Activated T-cell treated with anti-CD3 and anti-CD28 coated beads, Interleukin-2, amount 50 U/mL, for 72 hours (primary cell): ENCODE data around the gene TMEM81. TPM values are rescaled to one million over a fixed set of nuclear protein-coding genes. Genes with fewer than 3 reads are reported as not detected.

Experiments used
- ATAC-seq, 2 donors: fragments of 150-1000 bp; cut with Tn5 transposase; replicated peaks in 1 of 2; 2 replicates each; pipeline ENCODE4 v1.10.0; 2021; ENCODE audit warnings: moderate library complexity in 2 of 2, mild to moderate bottlenecking in 1 of 2
- DNase-seq, 2 donors: peaks; one replicate each; pipeline ENCODE4 v3.0.0; 2021 to 2022; ENCODE audit warnings: mixed read lengths in 1 of 2
- H3K27ac Mint-ChIP-seq: one replicate; pipeline ENCODE4 v1.8.0; 2022; ENCODE audit warnings: mild to moderate bottlenecking, moderate library complexity, mixed read lengths
- H3K27me3 Mint-ChIP-seq: one replicate; pipeline ENCODE4 v1.8.0; 2022; ENCODE audit warnings: low read depth, mixed read lengths
- H3K36me3 Mint-ChIP-seq, 2 donors: one replicate each; pipeline ENCODE4 v1.8.0; 2022; ENCODE audit warnings: mixed read lengths in 2 of 2, mild to moderate bottlenecking in 1 of 2; ENCODE audit not compliant: insufficient read depth in 2 of 2
- H3K4me1 Mint-ChIP-seq: one replicate; pipeline ENCODE4 v1.8.0; 2022; ENCODE audit warnings: low read depth, mixed read lengths
- H3K4me3 Mint-ChIP-seq, 2 donors: one replicate each; pipeline ENCODE4 v1.8.0; 2022; ENCODE audit warnings: mild to moderate bottlenecking in 2 of 2, mixed read lengths in 2 of 2, moderate library complexity in 2 of 2
- H3K9me3 Mint-ChIP-seq, 2 donors: one replicate each; pipeline ENCODE4 v1.8.0; 2022; ENCODE audit warnings: mixed read lengths in 2 of 2
- total RNA-seq, 2 donors: library from RNA; stranded (reverse); gene quantifications; one replicate each; pipeline ENCODE4 v1.2.3, GENCODE V29; 2022

The TMEM81 gene
- total RNA-seq, 2 donors from 2014 or later: 5.2 to 6.1 TPM

DNA sequence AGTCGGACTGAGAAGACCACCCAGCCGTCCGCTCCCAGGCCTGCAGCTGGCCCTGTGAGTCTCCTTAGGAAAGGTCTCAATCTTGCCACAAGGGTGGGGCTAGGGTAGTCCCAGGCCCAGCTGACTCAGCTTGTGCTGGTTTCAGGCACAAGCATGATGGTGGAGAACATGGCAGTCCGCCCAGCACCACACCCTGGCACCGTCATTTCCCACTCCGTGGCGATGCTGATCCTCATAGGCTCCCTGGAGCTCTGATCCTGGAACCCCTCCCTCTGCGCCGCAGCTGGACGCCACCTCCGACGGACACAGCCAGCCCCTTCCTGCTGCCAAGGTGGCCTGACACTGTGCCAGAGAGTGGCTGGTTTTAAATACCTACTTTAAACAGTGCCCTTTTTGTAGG, 10.7 kb downstream of the TMEM81 start:
- Mint-ChIP-seq H3K4me1 (no peaks in the 10 kb centered on the region), H3K27me3 (no peaks in the 10 kb centered on the region), H3K36me3 (no peaks in the 10 kb centered on the region), H3K27ac (no peak overlapping the region), H3K4me3 (no peak overlapping the region), H3K9me3 (no peaks in the 10 kb centered on the region)
- DNase-seq (no peak), ATAC-seq (peak in 1 of 2 donors; percentile 10)

DNA sequence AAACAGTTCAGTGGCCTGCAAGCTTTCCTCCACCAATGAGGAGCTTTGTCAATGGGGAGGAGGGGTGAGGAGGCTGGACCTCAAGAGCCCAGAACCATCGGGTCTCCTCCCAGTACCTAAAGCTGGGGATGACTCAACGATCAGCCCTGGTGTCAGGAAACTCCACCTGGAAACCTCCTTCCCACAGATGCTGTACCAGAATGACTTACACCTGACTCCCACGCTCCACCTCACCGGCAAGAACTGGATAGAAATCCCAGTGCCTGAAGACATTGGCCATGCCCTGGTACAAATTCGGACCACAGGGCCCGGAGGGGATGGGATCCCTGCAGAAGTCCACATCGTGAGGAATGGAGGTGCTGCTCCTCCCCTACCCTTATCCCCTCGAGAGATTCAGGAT, 11.4 kb downstream of the TMEM81 start:
- DNase-seq: no peak
- no peak overlapping the region for H3K27ac Mint-ChIP-seq
- no peaks in the 10 kb centered on the region for H3K36me3 Mint-ChIP-seq
- H3K4me3 Mint-ChIP-seq: no peak overlapping the region
- H3K9me3 Mint-ChIP-seq: no peaks in the 10 kb centered on the region
- H3K27me3 Mint-ChIP-seq: no peaks in the 10 kb centered on the region
- H3K4me1 Mint-ChIP-seq: no peaks in the 10 kb centered on the region
- no peak for ATAC-seq

- Mint-ChIP-seq H3K9me3 (no peaks in the 10 kb centered on the region), H3K4me3 (no peak overlapping the region), H3K4me1 (no peaks in the 10 kb centered on the region), H3K36me3 (no peaks in the 10 kb centered on the region), H3K27ac (no peak overlapping the region), H3K27me3 (no peaks in the 10 kb centered on the region)
- ATAC-seq (no peak), DNase-seq (no peak)
Observed at GRCh38 chr1:205072286-205072685, 12.0 kb downstream of the TMEM81 start.

DNA sequence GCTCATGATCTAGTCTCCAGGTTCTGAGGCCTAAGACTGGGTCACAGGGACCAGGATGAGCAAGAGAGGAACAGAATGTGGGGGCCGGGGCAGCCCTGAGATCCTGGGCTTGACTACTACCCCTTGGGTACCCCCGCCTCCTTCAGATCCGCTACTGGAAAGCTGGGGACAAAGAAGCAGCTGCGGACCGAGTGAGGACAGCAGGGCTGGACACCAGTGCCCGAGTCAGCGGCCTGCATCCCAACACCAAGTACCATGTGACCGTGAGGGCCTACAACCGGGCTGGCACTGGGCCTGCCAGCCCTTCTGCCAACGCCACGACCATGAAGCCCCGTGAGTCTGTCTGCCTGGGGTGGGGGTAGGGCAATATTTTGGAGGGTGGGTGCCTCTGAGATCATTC, 12.5 kb downstream of the TMEM81 start:
- ATAC-seq (no peak), DNase-seq (no peak)
- Mint-ChIP-seq H3K4me3 (no peak overlapping the region), H3K36me3 (no peaks in the 10 kb centered on the region), H3K4me1 (no peaks in the 10 kb centered on the region), H3K27ac (no peak overlapping the region), H3K27me3 (no peaks in the 10 kb centered on the region), H3K9me3 (no peaks in the 10 kb centered on the region)

DNA sequence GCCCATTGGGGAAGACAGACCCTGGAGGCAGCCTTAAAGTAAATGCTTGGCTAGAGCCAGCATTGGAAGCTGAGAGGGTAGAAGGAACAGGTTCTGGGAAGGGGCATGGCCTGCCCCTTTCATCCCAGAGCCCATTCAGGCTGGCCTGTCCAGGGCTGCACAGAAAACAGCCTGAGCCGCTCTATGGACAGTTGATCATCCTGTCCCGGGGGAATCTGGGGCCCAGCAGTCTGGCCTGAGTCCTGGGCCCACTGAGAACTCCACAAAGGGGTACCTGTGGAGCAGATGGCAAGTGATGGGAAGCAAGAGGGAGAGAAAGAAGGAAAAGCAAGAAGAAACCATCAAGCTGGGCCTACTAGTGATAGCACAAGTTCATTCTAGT, 13.2 kb downstream of the TMEM81 start:
- Mint-ChIP-seq H3K4me3 (no peak overlapping the region), H3K4me1 (no peaks in the 10 kb centered on the region), H3K9me3 (no peaks in the 10 kb centered on the region), H3K36me3 (no peaks in the 10 kb centered on the region), H3K27me3 (no peaks in the 10 kb centered on the region), H3K27ac (no peak overlapping the region)
- DNase-seq (no peak), ATAC-seq (no peak)

- H3K4me1 Mint-ChIP-seq: no peaks in the 10 kb centered on the region
- ATAC-seq (no peak), DNase-seq (no peak)
- no peaks in the 10 kb centered on the region for H3K27me3 Mint-ChIP-seq
- no peak overlapping the region for H3K27ac Mint-ChIP-seq
- no peak overlapping the region for H3K4me3 Mint-ChIP-seq
- H3K36me3 Mint-ChIP-seq: no peaks in the 10 kb centered on the region
- no peaks in the 10 kb centered on the region for H3K9me3 Mint-ChIP-seq
Observed at GRCh38 chr1:205069371-205070125, 14.7 kb downstream of the TMEM81 start.

- no peak overlapping the region for H3K4me3 Mint-ChIP-seq
- H3K9me3 Mint-ChIP-seq: no peaks in the 10 kb centered on the region
- H3K27me3 Mint-ChIP-seq: no peaks in the 10 kb centered on the region
- no peaks in the 10 kb centered on the region for H3K4me1 Mint-ChIP-seq
- no peaks in the 10 kb centered on the region for H3K36me3 Mint-ChIP-seq
- ATAC-seq: no peak
- H3K27ac Mint-ChIP-seq: no peak overlapping the region
- DNase-seq: no peak
Observed at GRCh38 chr1:205068457-205069040, 15.7 kb downstream of the TMEM81 start.

DNA sequence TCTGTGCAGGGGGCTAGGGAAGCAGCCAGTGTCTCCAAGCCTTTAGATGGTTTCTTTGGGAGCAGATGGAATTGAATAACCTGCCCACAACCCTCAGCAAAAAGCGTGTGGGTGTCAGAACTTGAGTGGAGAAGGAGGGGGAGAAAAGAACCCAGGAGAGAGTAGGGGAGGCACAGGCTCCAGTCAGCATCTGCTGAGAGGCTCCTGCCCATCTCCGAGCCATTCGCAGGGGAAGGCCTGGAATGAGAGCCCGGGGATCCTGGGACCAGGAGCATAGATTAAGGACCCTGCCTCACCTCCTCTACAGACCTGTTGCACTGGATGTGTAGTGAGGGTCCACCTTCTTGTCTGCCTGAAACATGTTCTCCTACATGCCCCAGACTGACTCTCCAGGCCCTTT, 16.3 kb downstream of the TMEM81 start:
- Mint-ChIP-seq H3K9me3 (no peaks in the 10 kb centered on the region), H3K4me3 (no peak overlapping the region), H3K27me3 (no peaks in the 10 kb centered on the region), H3K27ac (no peak overlapping the region), H3K36me3 (no peaks in the 10 kb centered on the region), H3K4me1 (no peaks in the 10 kb centered on the region)
- no peak for ATAC-seq
- no peak for DNase-seq

DNA sequence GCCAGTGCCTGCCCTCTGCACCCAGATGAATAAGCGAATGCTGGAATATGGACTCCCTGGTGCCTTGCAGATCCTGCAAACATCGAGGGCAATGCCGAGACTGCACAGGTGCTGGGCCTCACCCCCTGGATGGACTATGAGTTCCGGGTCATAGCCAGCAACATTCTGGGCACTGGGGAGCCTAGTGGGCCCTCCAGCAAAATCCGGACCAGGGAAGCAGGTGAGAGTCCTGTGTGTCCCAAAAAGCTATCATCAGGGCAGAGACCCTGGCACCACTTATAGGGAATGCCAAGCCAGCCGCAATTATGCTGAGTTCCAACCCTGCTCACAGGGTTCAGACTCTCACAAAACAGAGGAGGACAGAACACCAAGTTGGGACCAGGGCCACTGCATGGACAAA, 17.2 kb downstream of the TMEM81 start:
- ATAC-seq: no peak
- no peaks in the 10 kb centered on the region for H3K36me3 Mint-ChIP-seq
- no peak overlapping the region for H3K4me3 Mint-ChIP-seq
- H3K9me3 Mint-ChIP-seq: no peaks in the 10 kb centered on the region
- H3K4me1 Mint-ChIP-seq: no peaks in the 10 kb centered on the region
- H3K27me3 Mint-ChIP-seq: no peaks in the 10 kb centered on the region
- no peak overlapping the region for H3K27ac Mint-ChIP-seq
- DNase-seq: no peak

DNA sequence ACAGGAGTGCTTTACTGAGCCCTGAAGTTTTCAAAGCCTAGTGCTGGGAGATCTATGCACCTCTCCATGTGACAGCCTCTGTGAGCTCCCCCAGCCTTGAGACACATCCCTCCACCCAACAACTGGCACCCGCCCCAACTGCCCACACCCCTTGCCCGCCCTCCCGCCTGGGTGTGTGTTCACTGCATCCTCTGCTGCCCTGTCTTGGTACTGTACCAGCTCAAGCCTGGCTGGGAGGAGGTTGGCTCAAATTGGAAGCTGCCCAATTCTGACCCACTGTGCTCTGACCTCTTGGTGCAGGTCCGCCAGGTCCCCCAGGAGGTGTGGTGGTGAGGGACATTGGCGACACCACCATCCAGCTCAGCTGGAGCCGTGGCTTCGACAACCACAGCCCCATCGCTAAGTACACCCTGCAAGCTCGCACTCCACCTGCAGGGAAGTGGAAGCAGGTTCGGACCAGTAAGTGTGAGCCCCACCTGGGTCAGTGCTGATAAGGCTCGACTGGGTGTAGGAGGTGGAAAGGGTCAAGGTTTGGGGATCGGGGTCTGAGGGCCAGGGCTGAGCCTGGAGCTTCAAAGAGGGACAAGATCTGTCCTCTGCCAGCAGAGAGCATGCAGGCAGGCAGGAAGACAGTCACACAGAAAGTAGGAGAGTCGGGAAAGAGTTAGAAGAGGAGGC, 18.0 kb downstream of the TMEM81 start:
- Mint-ChIP-seq H3K9me3 (no peaks in the 10 kb centered on the region), H3K27me3 (no peaks in the 10 kb centered on the region), H3K4me3 (no peak overlapping the region), H3K4me1 (no peaks in the 10 kb centered on the region), H3K27ac (no peak overlapping the region), H3K36me3 (no peaks in the 10 kb centered on the region)
- no peak for DNase-seq
- ATAC-seq: no peak

DNA sequence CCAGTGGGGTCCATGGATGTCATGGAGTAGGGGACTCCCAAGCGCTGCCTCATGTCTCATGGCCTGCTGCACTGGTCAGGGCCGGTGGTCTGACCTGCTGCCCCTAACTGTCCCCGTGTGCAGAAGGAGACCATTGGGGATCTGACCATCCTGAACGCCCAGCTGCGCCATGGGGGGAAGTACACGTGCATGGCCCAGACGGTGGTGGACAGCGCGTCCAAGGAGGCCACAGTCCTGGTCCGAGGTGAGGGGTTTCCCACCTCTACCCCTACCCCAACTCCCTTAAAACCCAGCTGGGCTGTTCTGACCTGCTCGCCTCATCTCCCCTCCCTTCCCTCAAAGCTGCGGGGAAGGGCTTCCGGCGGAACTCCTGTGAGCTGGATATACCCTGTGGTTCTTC, 18.6 kb downstream of the TMEM81 start:
- H3K4me1 Mint-ChIP-seq: no peaks in the 10 kb centered on the region
- no peaks in the 10 kb centered on the region for H3K27me3 Mint-ChIP-seq
- no peak overlapping the region for H3K4me3 Mint-ChIP-seq
- no peak overlapping the region for H3K27ac Mint-ChIP-seq
- H3K9me3 Mint-ChIP-seq: no peaks in the 10 kb centered on the region
- DNase-seq (no peak), ATAC-seq (no peak)
- no peaks in the 10 kb centered on the region for H3K36me3 Mint-ChIP-seq

GRCh38 chr1:205064741-205065316, 19.4 kb downstream of the TMEM81 start:
- Mint-ChIP-seq H3K27ac (no peak overlapping the region), H3K27me3 (no peaks in the 10 kb centered on the region), H3K9me3 (no peaks in the 10 kb centered on the region), H3K4me3 (no peak overlapping the region), H3K36me3 (no peaks in the 10 kb centered on the region), H3K4me1 (no peaks in the 10 kb centered on the region)
- DNase-seq (no peak), ATAC-seq (no peak)

GRCh38 chr1:205064301-205064700, 20.0 kb downstream of the TMEM81 start:
- DNase-seq (no peak), ATAC-seq (no peak)
- no peaks in the 10 kb centered on the region for H3K9me3 Mint-ChIP-seq
- no peak overlapping the region for H3K27ac Mint-ChIP-seq
- H3K27me3 Mint-ChIP-seq: no peaks in the 10 kb centered on the region
- H3K4me3 Mint-ChIP-seq: no peak overlapping the region
- no peaks in the 10 kb centered on the region for H3K36me3 Mint-ChIP-seq
- H3K4me1 Mint-ChIP-seq: no peaks in the 10 kb centered on the region
